GM13976 (cell line): Measurements from ENCODE around the gene FARS2.

ENCODE experiments used
- DNase-seq: peaks from one replicate; pipeline ENCODE4 v3.0.0; 2012; ENCODE audit warnings: low spot score
- CTCF ChIP-seq: IDR thresholded peaks from 2 replicates; pipeline ENCODE4 v1.5.1; 2012; ENCODE audit warnings: borderline replicate concordance, mild to moderate bottlenecking; ENCODE audit not compliant: insufficient read depth; ENCODE audit errors: extremely low read depth, missing control alignments, control extremely low read depth
- in situ Hi-C: fragments of 300-500 bp; cut with MboI; formaldehyde crosslinking; loops from one replicate; pipeline ENCODE4 v1.12.0; 2022; ENCODE audit warnings: low sequenced_read_pairs, mixed read lengths, inconsistent platforms; ENCODE audit not compliant: unreplicated experiment

FARS2 gene

GRCh38 chr6:5670811-5671561, 409.7 kb downstream of the FARS2 start:
- TF ChIP-seq CTCF, result no peak
- peak; percentile 59 for DNase-seq

GRCh38 chr6:5671601-5672559, 410.6 kb downstream of the FARS2 start:
- in situ Hi-C loops, result no loop called here
- no peak for TF ChIP-seq CTCF
- no peak for DNase-seq

More at GRCh38 chr6:5670811-5671561, 409.7 kb downstream of the FARS2 start:
- in situ Hi-C loops, result no loop called here

GRCh38 chr6:5672581-5673011, 411.3 kb downstream of the FARS2 start:
- TF ChIP-seq CTCF, result no peak
- no peak for DNase-seq
- in situ Hi-C loops, result no loop called here

- in situ Hi-C loops, result no loop called here
- no peak for DNase-seq
- TF ChIP-seq CTCF, result no peak
These were observed 411.9 kb downstream of the FARS2 start for GRCh38 chr6:5673019-5673790.

- in situ Hi-C loops, result no loop called here
These were observed 412.8 kb downstream of the FARS2 start for GRCh38 chr6:5674141-5674540.

More at GRCh38 chr6:5674141-5674540, 412.8 kb downstream of the FARS2 start:
- no peak for DNase-seq
- TF ChIP-seq CTCF, result no peak
